Prostate gland (tissue), 2 donors: ENCODE data around the gene TRPM3.

ENCODE experiments used
- CTCF ChIP-seq, 4 experiments: fragments of 200-600 bp in 2 of 4; fragments of 450-650 bp in 2 of 4; sonication (generic) in 2 of 4; IDR thresholded peaks; 1 replicate in 3 of 4; 2 replicates in 1 of 4; pipeline ENCODE4 v1.5.1; 2016 to 2019; ENCODE audit warnings: antibody characterized with exemption in 4 of 4, mild to moderate bottlenecking in 2 of 4, moderate library complexity in 2 of 4
- POLR2A ChIP-seq: fragments of 450-650 bp; IDR thresholded peaks from one replicate; pipeline ENCODE4 v1.6.1; 2016; ENCODE audit warnings: antibody characterized with exemption, mild to moderate bottlenecking
- POLR2AphosphoS5 ChIP-seq: sonication (generic); formaldehyde crosslinking; IDR thresholded peaks from one replicate; pipeline ENCODE4 v1.6.1; 2017; ENCODE audit warnings: antibody characterized with exemption

GRCh38 chr9:71072587-71072986, 48.8 kb downstream of the TRPM3 start:
- TF ChIP-seq CTCF (IDR thresholded peaks at IDR 0.05) (no peak), POLR2A (no peak), POLR2AphosphoS5 (no peak)
